HCT116 (cell line): Measurements from ENCODE around the gene EVL. TPM values are rescaled to one million over a fixed set of nuclear protein-coding genes. Genes with fewer than 3 reads are reported as not detected.

Source experiments
- ATAC-seq: fragments of 200-7000 bp; cut with Tn5 transposase; 2 replicates; pipeline ENCODE4 v1.9.1; 2020; ENCODE audit warnings: mild to moderate bottlenecking, moderate library complexity
- BruUV-seq: library from RNA; stranded (reverse); fragments of 400-500 nt; replicated peaks from 2 replicates; lab custom pipeline; 2021; lab: Mats Ljungman, UMichigan
- CTCF ChIA-PET: fragments of 300-600 bp; sonication (Branson Sonifier 250); formaldehyde crosslinking; loops from one replicate; lab custom pipeline; 2021; ENCODE audit warnings: antibody characterized with exemption; lab: Charles Lee
- POLR2A ChIA-PET: fragments of 300-600, 350-600 bp; sonication (Branson Sonifier 250); formaldehyde crosslinking; loops from one replicate; lab custom pipeline; 2021; ENCODE audit warnings: antibody characterized with exemption; lab: Charles Lee
- RAD21 ChIA-PET, 2 experiments: fragments of 300-600 bp; sonication (Branson Sonifier 250); formaldehyde crosslinking; loops; one replicate each; lab custom pipeline; 2023; ENCODE audit warnings: low total read pairs in 2 of 2; ENCODE audit not compliant: uncharacterized antibody in 2 of 2, unreplicated experiment in 2 of 2, low non-redundant PET in 1 of 2; lab: Charles Lee
- DNase-seq: peaks from one replicate; pipeline ENCODE4 v3.0.0-alpha.2; 2010; ENCODE audit warnings: low read depth, low spot score
- H2AFZ ChIP-seq: fragments of 200-600 bp; shearing (Covaris generic), sonication (generic); 2 replicates; pipeline ENCODE4 v1.6.1; 2017; ENCODE audit warnings: low read depth, mixed run types, mixed read lengths, antibody characterized with exemption, low read length; ENCODE audit not compliant: poor library complexity, severe bottlenecking
- H3K27ac ChIP-seq: 2 replicates; pipeline ENCODE4 v1.5.1; 2012; ENCODE audit warnings: low read depth, low read length
- H3K27me3 ChIP-seq: fragments of 200-600 bp; sonication (generic); 2 replicates; pipeline ENCODE4 v1.6.1; 2016; ENCODE audit warnings: mixed run types, low read length, mixed read lengths; ENCODE audit not compliant: insufficient read depth
- H3K36me3 ChIP-seq, 2 experiments: fragments of 200-500 bp in 1 of 2; fragments of 200-600 bp in 1 of 2; sonication (Bioruptor generic) in 1 of 2; sonication (generic) in 1 of 2; 2 replicates each; pipeline versions ENCODE4 v1.5.1 to v1.6.1; 2014 to 2016; ENCODE audit warnings: low read length in 2 of 2, inconsistent platforms in 1 of 2, mixed read lengths in 1 of 2, mixed run types in 1 of 2; ENCODE audit not compliant: insufficient read depth in 2 of 2, control insufficient read depth in 1 of 2
- H3K4me1 ChIP-seq, 2 experiments: fragments of 200-600 bp in 1 of 2; sonication (generic) in 1 of 2; 2 replicates each; pipeline versions ENCODE4 v1.5.1 to v1.6.1; 2012 to 2017; ENCODE audit warnings: low read length in 2 of 2, inconsistent platforms in 1 of 2, mild to moderate bottlenecking in 1 of 2, mixed read lengths in 1 of 2, mixed run types in 1 of 2, moderate library complexity in 1 of 2; ENCODE audit not compliant: insufficient read depth in 2 of 2, control insufficient read depth in 1 of 2
- H3K4me2 ChIP-seq: fragments of 200-600 bp; sonication (generic); 2 replicates; pipeline ENCODE4 v1.6.1; 2017; ENCODE audit warnings: mixed run types, low read length, mixed read lengths
- H3K4me3 ChIP-seq, 2 experiments: fragments of 200-600 bp in 1 of 2; sonication (generic) in 1 of 2; replicated peaks in 1 of 2; 2 replicates each; pipeline ENCODE4 v1.5.1; 2011 to 2016; ENCODE audit warnings: low read length in 2 of 2, control low read depth in 1 of 2, low read depth in 1 of 2, mild to moderate bottlenecking in 1 of 2, mixed read lengths in 1 of 2, mixed run types in 1 of 2
- H3K79me2 ChIP-seq: fragments of 200-600 bp; sonication (generic); 2 replicates; pipeline ENCODE4 v1.6.1; 2017; ENCODE audit warnings: mild to moderate bottlenecking, mixed run types, low read length, moderate library complexity, mixed read lengths; ENCODE audit not compliant: insufficient read depth
- H3K9ac ChIP-seq: fragments of 200-600 bp; sonication (generic); 2 replicates; pipeline ENCODE4 v1.6.1; 2016; ENCODE audit warnings: low read length, mixed read lengths
- H3K9me2 ChIP-seq: fragments of 200-600 bp; sonication (generic), shearing (Covaris generic); 2 replicates; pipeline ENCODE4 v1.6.1; 2017; ENCODE audit warnings: mixed run types, mild to moderate bottlenecking, moderate library complexity; ENCODE audit not compliant: insufficient read depth
- H3K9me3 ChIP-seq, 2 experiments: fragments of 200-500 bp in 1 of 2; fragments of 200-600 bp in 1 of 2; sonication (Bioruptor generic) in 1 of 2; sonication (generic) in 1 of 2; 2 replicates each; pipeline ENCODE4 v1.6.1; 2014 to 2017; ENCODE audit warnings: low read length in 2 of 2, mixed read lengths in 2 of 2, inconsistent platforms in 1 of 2, low read depth in 1 of 2, mild to moderate bottlenecking in 1 of 2, mixed run types in 1 of 2, moderate library complexity in 1 of 2; ENCODE audit not compliant: control insufficient read depth in 1 of 2, insufficient read depth in 1 of 2
- H4K20me1 ChIP-seq: fragments of 200-600 bp; sonication (generic), shearing (Covaris generic); 2 replicates; pipeline ENCODE4 v1.6.1; 2017; ENCODE audit warnings: mixed run types, mild to moderate bottlenecking, moderate library complexity; ENCODE audit not compliant: insufficient read depth
- CTCF ChIP-seq, 3 experiments: fragments of 200-600 bp in 1 of 3; sonication (generic) in 1 of 3; IDR thresholded peaks in 2 of 3; conservative IDR thresholded peaks in 1 of 3; 2 replicates each; pipeline ENCODE4 v1.5.1; 2012 to 2017; ENCODE audit warnings: low read depth in 2 of 3, low read length in 2 of 3, antibody characterized with exemption in 1 of 3, borderline replicate concordance in 1 of 3, control low read depth in 1 of 3, mild to moderate bottlenecking in 1 of 3, mixed read lengths in 1 of 3, mixed run types in 1 of 3, moderate library complexity in 1 of 3; ENCODE audit not compliant: insufficient read depth in 1 of 3
- EZH2 ChIP-seq: fragments of 200-600 bp; sonication (generic); IDR thresholded peaks from 2 replicates; pipeline ENCODE4 v1.6.1; 2017; ENCODE audit warnings: antibody characterized with exemption, mixed run types
- EZH2phosphoT487 ChIP-seq: fragments of 200-600 bp; IDR thresholded peaks from 2 replicates; pipeline ENCODE4 v1.6.1; 2018; ENCODE audit warnings: antibody characterized with exemption, borderline replicate concordance
- FOSL1 ChIP-seq: IDR thresholded peaks from 2 replicates; pipeline ENCODE4 v1.6.1; 2012; ENCODE audit warnings: low read depth
- POLR2AphosphoS5 ChIP-seq: IDR thresholded peaks from 2 replicates; pipeline ENCODE4 v1.6.1; 2011; ENCODE audit warnings: mild to moderate bottlenecking, low read depth, low read length, moderate library complexity
- RAD21 ChIP-seq: IDR thresholded peaks from 2 replicates; pipeline ENCODE4 v1.6.1; 2012; ENCODE audit warnings: low read depth, mild to moderate bottlenecking
- SIN3A ChIP-seq: IDR thresholded peaks from 2 replicates; pipeline ENCODE4 v1.6.1; 2012; ENCODE audit warnings: low read depth
- SP1 ChIP-seq: IDR thresholded peaks from 2 replicates; pipeline ENCODE4 v1.6.1; 2012; ENCODE audit warnings: low read depth
- TCF7L2 ChIP-seq: IDR thresholded peaks from 2 replicates; pipeline ENCODE4 v1.7.0; 2011; ENCODE audit warnings: borderline replicate concordance, inconsistent platforms; ENCODE audit not compliant: insufficient read depth, insufficient read length; ENCODE audit errors: extremely low read depth
- ZBTB33 ChIP-seq: IDR thresholded peaks from 2 replicates; pipeline ENCODE4 v1.6.1; 2011; ENCODE audit warnings: mild to moderate bottlenecking, low read length, moderate library complexity; ENCODE audit not compliant: insufficient replicate concordance; ENCODE audit errors: extremely low read depth
- ZFX ChIP-seq: fragments of 450-650 bp; IDR thresholded peaks from 2 replicates; pipeline ENCODE4 v1.6.1; 2017
- intact Hi-C: fragments of 100-400 bp; cut with micrococcal nuclease; formaldehyde crosslinking; loops from 2 replicates; pipeline ENCODE4 v1.10.0; 2022
- total RNA-seq: library from RNA; stranded (reverse); gene quantifications from one replicate; pipeline ENCODE4 v1.2.1, GENCODE V29; 2021; ENCODE audit not compliant: unreplicated experiment
- TF ChIP-seq, protein P1 (sequence below): IDR thresholded peaks from 2 replicates; pipeline ENCODE4 v1.6.1; 2012; ENCODE audit warnings: low read depth

The EVL gene
- total RNA-seq, 1 experiment from 2014 or later = 19.9 TPM

DNA sequence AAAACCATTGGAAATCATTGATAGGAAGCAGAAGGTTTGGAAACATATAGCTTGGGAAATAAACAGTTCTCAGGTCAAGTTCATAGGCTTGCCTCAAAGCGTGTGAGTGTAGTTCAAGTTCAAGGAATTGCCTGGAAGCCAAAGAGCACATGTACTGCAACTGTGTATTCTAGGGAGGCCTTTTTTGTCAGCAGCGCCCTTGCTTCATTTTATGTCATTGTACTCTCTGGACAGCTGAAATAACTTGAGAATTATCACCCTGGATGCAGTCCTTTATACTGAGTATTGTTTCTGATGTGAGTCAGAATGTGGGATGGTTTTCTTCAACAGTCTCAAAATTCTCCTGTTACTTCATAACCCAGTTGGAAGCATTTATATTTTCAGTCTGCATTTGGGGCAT, 16.0 kb upstream of the EVL start:
- H3K36me3 ChIP-seq = no peaks in the 10 kb centered on the region
- no peak overlapping the region for H3K4me2 ChIP-seq
- BruUV-seq = no TSS peak
- intact Hi-C loops = no loop called here
- POLR2A ChIA-PET = no interaction called here
- no peaks in the 10 kb centered on the region for H3K4me1 ChIP-seq
- no peaks in the 10 kb centered on the region for H3K79me2 ChIP-seq
- no peaks in the 10 kb centered on the region for H4K20me1 ChIP-seq
- RAD21 ChIA-PET = no interaction called here
- H2AFZ ChIP-seq = no peak overlapping the region
- no peaks in the 10 kb centered on the region for H3K9me2 ChIP-seq
- H3K27me3 ChIP-seq = no peaks in the 10 kb centered on the region
- ATAC-seq = no peak
- no peak overlapping the region for H3K4me3 ChIP-seq
- no peaks in the 10 kb centered on the region for H3K9me3 ChIP-seq
- TF ChIP-seq, protein P1, sequence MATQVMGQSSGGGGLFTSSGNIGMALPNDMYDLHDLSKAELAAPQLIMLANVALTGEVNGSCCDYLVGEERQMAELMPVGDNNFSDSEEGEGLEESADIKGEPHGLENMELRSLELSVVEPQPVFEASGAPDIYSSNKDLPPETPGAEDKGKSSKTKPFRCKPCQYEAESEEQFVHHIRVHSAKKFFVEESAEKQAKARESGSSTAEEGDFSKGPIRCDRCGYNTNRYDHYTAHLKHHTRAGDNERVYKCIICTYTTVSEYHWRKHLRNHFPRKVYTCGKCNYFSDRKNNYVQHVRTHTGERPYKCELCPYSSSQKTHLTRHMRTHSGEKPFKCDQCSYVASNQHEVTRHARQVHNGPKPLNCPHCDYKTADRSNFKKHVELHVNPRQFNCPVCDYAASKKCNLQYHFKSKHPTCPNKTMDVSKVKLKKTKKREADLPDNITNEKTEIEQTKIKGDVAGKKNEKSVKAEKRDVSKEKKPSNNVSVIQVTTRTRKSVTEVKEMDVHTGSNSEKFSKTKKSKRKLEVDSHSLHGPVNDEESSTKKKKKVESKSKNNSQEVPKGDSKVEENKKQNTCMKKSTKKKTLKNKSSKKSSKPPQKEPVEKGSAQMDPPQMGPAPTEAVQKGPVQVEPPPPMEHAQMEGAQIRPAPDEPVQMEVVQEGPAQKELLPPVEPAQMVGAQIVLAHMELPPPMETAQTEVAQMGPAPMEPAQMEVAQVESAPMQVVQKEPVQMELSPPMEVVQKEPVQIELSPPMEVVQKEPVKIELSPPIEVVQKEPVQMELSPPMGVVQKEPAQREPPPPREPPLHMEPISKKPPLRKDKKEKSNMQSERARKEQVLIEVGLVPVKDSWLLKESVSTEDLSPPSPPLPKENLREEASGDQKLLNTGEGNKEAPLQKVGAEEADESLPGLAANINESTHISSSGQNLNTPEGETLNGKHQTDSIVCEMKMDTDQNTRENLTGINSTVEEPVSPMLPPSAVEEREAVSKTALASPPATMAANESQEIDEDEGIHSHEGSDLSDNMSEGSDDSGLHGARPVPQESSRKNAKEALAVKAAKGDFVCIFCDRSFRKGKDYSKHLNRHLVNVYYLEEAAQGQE = no peak
- TF ChIP-seq TCF7L2 (no peak), EZH2phosphoT487 (no peak), POLR2AphosphoS5 (no peak), EZH2 (no peak), SIN3A (no peak), SP1 (no peak), ZBTB33 (no peak), ZFX (no peak), RAD21 (no peak), CTCF (IDR thresholded peaks at IDR 0.05 in 2 of 3, conservative IDR thresholded peaks at IDR 0.05 in 1 of 3; ENCODE audit: borderline replicate concordance in 1 of 3, insufficient read depth in 1 of 3, low read depth in 2 of 3, low read length in 2 of 3) (no peak), FOSL1 (no peak)
- TF ChIP-seq, all 23 proteins: peak for 0
- H3K9ac ChIP-seq = no peak overlapping the region
- no peak for DNase-seq
- CTCF ChIA-PET = no interaction called here
- H3K27ac ChIP-seq = no peak overlapping the region
